ENCODE measurements around the gene PBOV1. TPM values are rescaled to one million over a fixed set of nuclear protein-coding genes. Genes with fewer than 3 reads are reported as not detected.

Gene PBOV1
- total RNA-seq, 5 donors from 2014 or later (not counting 1 experiment from before 2014, with no cell fraction given): not detected

- peaks cover 0 to 12% of the 10 kb centered on the region in 2 experiments for H3K27me3 ChIP-seq (replicated peaks in 1 of 2; ENCODE audit: control insufficient read depth in 2 of 2, extremely low read depth in 1 of 2, insufficient read depth in 2 of 2, low read length in 1 of 2)
- Mint-ChIP-seq H3K4me3 (no peak overlapping the region), H3K27me3 (peaks cover 24 to 28% of the 10 kb centered on the region in 2 donors), H3K27ac (no peak overlapping the region), H3K9me3 (peaks cover 5 to 12% (median 9%) of the 10 kb centered on the region in 3 donors), H3K36me3 (no peaks in the 10 kb centered on the region), H3K4me1 (no peaks in the 10 kb centered on the region)
- H3K4me1 ChIP-seq (ENCODE audit: control insufficient read depth in 1 of 2, extremely low read depth in 1 of 2, insufficient read depth in 2 of 2, low read length in 2 of 2): no peaks in the 10 kb centered on the region
- H3K9me3 ChIP-seq: no peaks in the 10 kb centered on the region
- ATAC-seq (replicated peaks in 1 of 4): no peak
- H3K36me3 ChIP-seq (ENCODE audit: control insufficient read depth in 2 of 2, extremely low read depth in 1 of 2, insufficient read depth in 1 of 2, low read length in 1 of 2): no peaks in the 10 kb centered on the region
- ChIA-PET POLR2A (no interaction called here), CTCF (no interaction called here)
- no peak overlapping the region for H3K4me3 ChIP-seq (ENCODE audit: control insufficient read depth in 1 of 2, extremely low read depth in 1 of 2, low read length in 1 of 2)
- H3K27ac ChIP-seq (ENCODE audit: low read length): no peak overlapping the region
- 53% methylated on average over 2 of the region's 8 CpGs for WGBS (ENCODE audit: insufficient coverage)
- no peak for DNase-seq
These were observed 35.1 kb downstream of the PBOV1 start for GRCh38 chr6:138182939-138183789.

GRCh38 chr6:138176652-138177232, 41.5 kb downstream of the PBOV1 start:
- Mint-ChIP-seq H3K36me3 (no peaks in the 10 kb centered on the region), H3K9me3 (peaks cover 13 to 28% (median 17%) of the 10 kb centered on the region in 3 donors), H3K4me3 (no peak overlapping the region), H3K27me3 (peaks cover 20 to 24% of the 10 kb centered on the region in 2 donors), H3K27ac (no peak overlapping the region), H3K4me1 (no peaks in the 10 kb centered on the region)
- H3K27me3 ChIP-seq (replicated peaks in 1 of 2; ENCODE audit: control insufficient read depth in 2 of 2, extremely low read depth in 1 of 2, insufficient read depth in 2 of 2, low read length in 1 of 2): no peaks in the 10 kb centered on the region
- DNase-seq: no peak
- no peak overlapping the region for H3K27ac ChIP-seq (ENCODE audit: low read length)
- ChIA-PET POLR2A (no interaction called here), CTCF (interaction anchor here in 1 of 2 donors (0.6 kb wide), 1 partner anchor 552 kb away, joined by 6 read pairs; no protein-coding TSS in a partner anchor)
- no CpG with 5 or more reads among the region's 2 CpGs for WGBS (ENCODE audit: insufficient coverage)
- no peaks in the 10 kb centered on the region for H3K4me1 ChIP-seq (ENCODE audit: control insufficient read depth in 1 of 2, extremely low read depth in 1 of 2, insufficient read depth in 2 of 2, low read length in 2 of 2)
- ATAC-seq (replicated peaks in 1 of 4): no peak
- no peaks in the 10 kb centered on the region for H3K36me3 ChIP-seq (ENCODE audit: control insufficient read depth in 2 of 2, extremely low read depth in 1 of 2, insufficient read depth in 1 of 2, low read length in 1 of 2)
- H3K4me3 ChIP-seq (ENCODE audit: control insufficient read depth in 1 of 2, extremely low read depth in 1 of 2, low read length in 1 of 2): no peak overlapping the region
- H3K9me3 ChIP-seq: peaks cover 2% of the 10 kb centered on the region

- H3K9me3 Mint-ChIP-seq: peaks cover 13 to 28% (median 17%) of the 10 kb centered on the region in 3 donors
- no peak overlapping the region for H3K4me3 ChIP-seq (ENCODE audit: control insufficient read depth in 1 of 2, extremely low read depth in 1 of 2, low read length in 1 of 2)
- H3K27me3 Mint-ChIP-seq: peaks cover 27 to 29% of the 10 kb centered on the region in 2 donors
- H3K27ac Mint-ChIP-seq: no peak overlapping the region
- POLR2A ChIA-PET: no interaction called here
- DNase-seq (no peak), ATAC-seq (replicated peaks in 1 of 4) (no peak)
- no peaks in the 10 kb centered on the region for H3K4me1 ChIP-seq (ENCODE audit: control insufficient read depth in 1 of 2, extremely low read depth in 1 of 2, insufficient read depth in 2 of 2, low read length in 2 of 2)
- no peaks in the 10 kb centered on the region for H3K27me3 ChIP-seq (replicated peaks in 1 of 2; ENCODE audit: control insufficient read depth in 2 of 2, extremely low read depth in 1 of 2, insufficient read depth in 2 of 2, low read length in 1 of 2)
- H3K4me1 Mint-ChIP-seq: no peaks in the 10 kb centered on the region
- WGBS (ENCODE audit: insufficient coverage): no CpG with 5 or more reads among the region's 2 CpGs
- H3K4me3 Mint-ChIP-seq: no peak overlapping the region
- CTCF ChIA-PET: no interaction called here
- peaks cover 2% of the 10 kb centered on the region for H3K9me3 ChIP-seq
- H3K36me3 Mint-ChIP-seq: no peaks in the 10 kb centered on the region
- no peaks in the 10 kb centered on the region for H3K36me3 ChIP-seq (ENCODE audit: control insufficient read depth in 2 of 2, extremely low read depth in 1 of 2, insufficient read depth in 1 of 2, low read length in 1 of 2)
- H3K27ac ChIP-seq (ENCODE audit: low read length): no peak overlapping the region
These were observed 42.7 kb downstream of the PBOV1 start for GRCh38 chr6:138175596-138175995.

Other genes with a start within 250 kb of the PBOV1 start
- gene PERP, start 111.1 kb downstream of the PBOV1 start, total RNA-seq: 1 to 10 TPM in 4 of 5 donors, under 1 TPM in 1; 0.80 to 6.2 (median 2.4) TPM
- gene ARFGEF3, start 56.6 kb downstream of the PBOV1 start, total RNA-seq: under 1 TPM in 3 of 5 donors, not detected in 2; 0.09 to 0.12 (median 0.10) TPM
- not detected for gene SMIM28, start 159.4 kb upstream of the PBOV1 start, total RNA-seq
- 10 to 100 TPM; 18.8 to 54.0 (median 45.7) TPM for gene HEBP2, start 185.7 kb upstream of the PBOV1 start, total RNA-seq